GM18868 (cell line): ENCODE measurements around the gene THOP1.

Source experiments
- ATAC-seq: cut with Tn5 transposase; IDR thresholded peaks from one replicate; pipeline ENCODE4 v1.9.1; 2021; ENCODE audit warnings: mild to moderate bottlenecking, moderate library complexity; ENCODE audit not compliant: unreplicated experiment

THOP1 gene

DNA sequence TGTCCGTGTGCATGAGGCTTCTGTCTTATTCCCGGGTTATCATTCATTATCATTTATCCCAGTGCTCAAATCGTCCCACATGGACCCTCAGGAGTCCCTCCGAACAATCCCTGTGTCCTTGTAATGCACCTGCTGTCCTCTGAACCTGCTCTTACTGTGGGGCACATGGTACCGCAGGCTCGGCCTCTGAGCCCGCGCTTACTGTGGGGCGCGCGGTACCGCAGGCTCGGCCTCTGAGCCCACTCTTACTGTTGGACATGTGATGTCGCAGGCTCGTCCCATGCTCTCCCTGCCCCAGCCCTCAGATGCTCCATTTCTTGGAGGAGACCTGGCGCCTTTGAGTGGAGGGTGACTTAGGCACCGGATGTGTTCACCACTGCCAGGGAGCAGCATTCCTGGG, 17.5 kb downstream of the THOP1 start:
- no peak for ATAC-seq

DNA sequence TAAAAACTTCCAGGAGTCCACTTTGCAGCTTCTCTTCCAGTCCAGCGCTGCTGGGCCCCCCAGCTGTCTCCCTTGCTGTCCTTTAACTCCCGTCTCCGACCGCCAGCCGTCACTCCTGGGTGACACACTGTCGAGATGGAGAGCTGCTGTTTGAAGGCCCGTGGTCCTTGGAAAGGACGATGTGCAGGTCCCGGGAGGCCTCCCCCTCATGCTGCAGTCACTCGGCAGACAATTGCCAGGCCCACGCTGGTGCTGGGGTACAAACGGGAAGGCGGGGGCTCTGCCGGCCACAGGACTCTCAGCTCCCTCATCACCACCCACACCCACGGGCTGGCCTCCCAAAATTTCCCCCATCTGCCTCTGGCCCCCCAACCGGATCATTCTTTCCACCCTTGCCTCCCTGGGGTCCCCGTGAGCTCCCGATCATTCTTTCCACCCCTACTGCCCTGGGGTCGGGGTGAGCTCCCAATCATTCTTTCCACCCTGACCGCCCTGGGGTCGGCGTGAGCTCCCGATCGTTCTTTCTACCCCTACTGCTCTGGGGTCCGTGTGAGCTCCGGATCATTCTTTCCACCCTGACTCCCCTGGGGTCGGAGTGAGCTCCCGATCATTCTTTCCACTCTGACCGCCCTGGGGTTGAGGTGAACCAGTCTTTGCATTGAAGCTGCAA, 18.3 kb downstream of the THOP1 start:
- ATAC-seq = no peak

DNA sequence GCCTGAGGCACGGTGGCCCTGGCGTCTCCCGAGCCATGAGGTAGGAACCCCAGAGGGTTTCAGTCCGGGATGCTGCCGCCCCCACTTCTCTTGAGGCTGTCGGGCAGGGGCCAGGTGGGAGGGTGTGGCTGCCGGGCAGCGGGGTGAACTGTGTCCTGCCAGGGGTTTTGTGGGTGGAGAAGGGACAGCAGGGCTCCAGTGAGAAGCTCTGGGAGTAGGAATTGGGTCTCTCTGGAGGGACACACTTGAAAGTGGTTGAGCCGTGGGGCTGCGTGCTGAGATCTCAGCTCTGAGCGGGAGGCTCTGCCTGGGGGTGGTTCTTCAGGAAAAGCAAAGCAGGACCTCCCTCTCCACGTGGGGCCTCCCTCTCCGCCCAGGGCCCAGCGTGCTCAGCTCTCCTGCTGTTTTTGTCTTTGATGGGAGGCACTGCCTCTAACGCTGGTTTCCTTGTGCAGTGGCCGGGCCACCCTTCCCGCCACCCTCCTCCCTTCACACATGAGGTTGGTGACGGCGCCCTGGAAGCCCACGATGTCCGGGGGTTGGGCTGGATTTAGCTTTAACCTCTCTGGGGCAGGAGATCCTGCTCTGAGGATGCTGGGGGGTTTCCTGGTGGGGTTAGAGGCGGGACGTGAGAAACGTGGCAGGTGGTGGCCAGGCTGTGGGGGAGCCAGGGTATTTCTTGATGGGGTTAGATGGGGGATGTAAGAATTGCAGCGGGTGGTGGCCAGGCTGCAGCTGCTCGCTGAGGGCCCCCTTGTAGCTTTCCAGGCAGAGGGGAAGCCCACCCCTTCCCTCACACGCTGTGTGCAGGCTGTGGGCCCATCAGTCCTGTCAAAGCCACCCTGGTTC, 19.1 kb downstream of the THOP1 start:
- no peak for ATAC-seq

DNA sequence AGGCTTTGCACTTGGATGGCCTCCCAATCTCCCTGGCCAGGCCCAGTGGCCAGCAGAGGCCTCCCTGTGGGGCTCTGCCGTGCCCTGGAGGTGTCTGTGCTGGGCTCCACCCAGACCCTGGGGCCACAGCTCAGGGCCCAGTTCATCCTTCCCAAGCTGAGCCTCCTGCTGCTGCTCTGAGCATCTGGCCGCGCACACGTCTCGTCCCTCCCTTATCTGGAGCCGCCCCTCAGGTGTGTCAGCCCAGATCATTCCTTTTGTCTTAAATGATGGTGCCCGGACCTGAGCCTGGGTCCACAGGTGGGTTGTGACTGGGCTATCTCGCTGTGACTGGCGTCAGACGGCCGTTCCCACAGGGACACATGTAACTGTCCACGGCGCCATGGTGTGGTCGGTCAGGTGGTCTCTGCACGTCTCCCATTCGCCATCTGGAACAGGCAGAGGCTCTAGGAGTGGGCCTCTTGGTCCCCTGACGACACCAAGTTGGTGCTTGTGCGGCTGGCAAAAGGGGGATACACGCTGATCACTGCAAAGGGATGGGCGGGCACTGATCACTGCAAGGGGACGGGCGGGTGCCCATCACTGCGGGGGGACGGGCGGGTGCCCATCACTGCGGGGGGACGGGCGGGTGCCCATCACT, 20.1 kb downstream of the THOP1 start:
- no peak for ATAC-seq

DNA sequence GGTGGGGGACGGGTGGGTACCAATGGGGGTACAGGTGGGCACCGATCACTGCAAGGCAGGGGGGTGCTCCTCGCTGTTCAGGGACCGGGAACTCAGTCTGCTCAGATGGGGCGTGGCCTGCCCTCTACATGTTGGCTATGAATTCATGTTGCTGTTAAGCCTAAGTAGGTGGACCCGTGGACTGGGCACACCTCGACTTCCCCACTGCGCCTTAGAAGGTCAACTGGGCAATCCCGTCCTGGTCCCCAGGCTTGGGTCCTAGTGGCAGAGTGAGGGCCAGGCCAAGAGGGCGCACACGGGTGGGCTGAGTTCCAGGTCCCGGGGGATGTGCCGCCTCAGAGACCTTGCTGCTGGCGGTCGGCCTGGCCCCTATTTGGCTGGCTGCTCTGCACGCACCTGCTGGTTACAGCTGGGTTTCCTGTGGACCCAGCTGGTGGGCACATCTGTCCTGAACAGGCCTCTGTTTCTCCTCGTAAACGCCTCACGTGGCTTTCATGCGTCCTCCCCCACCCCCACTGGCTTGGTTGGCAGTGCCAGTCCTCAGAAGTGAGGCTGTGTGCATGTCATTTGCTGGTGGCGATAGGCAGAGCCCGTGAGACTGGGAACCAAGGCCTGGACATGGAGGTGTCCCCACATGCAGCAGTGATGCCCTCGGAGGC, 20.8 kb downstream of the THOP1 start:
- no peak for ATAC-seq

DNA sequence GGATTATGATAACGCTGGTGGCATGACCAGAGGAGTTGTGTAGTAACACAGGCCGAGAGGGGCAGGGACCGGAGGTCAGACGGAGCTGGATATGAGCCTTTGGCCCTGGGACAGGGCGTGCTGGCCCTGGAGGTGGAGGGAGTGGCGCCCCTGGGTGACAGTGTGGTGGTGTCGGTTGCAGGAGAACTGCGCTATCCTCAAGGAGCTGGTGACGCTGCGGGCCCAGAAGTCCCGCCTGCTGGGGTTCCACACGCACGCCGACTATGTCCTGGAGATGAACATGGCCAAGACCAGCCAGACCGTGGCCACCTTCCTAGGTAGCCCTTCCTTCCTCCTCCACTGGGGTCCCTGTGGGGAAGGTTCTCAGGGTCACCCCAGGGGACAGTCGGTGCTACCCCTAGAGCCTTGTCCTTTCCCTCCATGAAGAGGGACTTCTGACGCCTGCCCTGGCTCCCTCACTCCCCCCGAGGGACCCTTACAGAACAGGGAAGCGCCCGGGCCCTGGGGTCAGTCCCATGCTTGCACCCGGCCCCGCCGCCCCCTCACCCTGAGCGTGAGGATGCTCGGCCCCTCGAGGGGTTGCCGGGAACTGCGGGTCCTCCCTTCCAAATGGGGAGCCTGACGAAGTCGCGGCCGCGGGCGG, 21.6 kb downstream of the THOP1 start:
- ATAC-seq = no peak

DNA sequence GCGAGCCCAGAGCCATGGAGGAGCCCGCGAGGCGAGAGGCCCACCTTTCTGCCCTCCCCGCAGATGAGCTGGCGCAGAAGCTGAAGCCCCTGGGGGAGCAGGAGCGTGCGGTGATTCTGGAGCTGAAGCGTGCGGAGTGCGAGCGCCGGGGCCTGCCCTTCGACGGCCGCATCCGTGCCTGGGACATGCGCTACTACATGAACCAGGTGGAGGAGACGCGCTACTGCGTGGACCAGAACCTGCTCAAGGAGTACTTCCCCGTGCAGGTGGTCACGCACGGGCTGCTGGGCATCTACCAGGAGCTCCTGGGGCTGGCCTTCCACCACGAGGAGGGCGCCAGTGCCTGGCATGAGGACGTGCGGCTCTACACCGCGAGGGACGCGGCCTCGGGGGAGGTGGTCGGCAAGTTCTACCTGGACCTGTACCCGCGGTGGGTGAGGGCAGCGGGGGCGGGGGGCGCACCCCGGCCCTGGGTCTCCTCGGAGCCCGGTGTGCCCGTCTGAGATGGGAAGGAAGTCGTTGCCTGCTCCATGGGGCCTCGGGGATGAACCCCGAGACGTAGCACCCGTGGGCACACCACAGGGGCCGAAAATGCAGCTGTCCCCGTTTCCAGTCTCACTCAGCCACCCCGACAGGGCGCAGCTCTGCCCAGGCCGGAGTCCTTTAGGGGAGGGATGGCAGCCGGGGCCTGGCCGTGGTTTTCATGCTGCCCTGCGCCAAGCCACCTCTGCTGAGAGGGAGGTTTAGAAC, 22.3 kb downstream of the THOP1 start:
- ATAC-seq = no peak

DNA sequence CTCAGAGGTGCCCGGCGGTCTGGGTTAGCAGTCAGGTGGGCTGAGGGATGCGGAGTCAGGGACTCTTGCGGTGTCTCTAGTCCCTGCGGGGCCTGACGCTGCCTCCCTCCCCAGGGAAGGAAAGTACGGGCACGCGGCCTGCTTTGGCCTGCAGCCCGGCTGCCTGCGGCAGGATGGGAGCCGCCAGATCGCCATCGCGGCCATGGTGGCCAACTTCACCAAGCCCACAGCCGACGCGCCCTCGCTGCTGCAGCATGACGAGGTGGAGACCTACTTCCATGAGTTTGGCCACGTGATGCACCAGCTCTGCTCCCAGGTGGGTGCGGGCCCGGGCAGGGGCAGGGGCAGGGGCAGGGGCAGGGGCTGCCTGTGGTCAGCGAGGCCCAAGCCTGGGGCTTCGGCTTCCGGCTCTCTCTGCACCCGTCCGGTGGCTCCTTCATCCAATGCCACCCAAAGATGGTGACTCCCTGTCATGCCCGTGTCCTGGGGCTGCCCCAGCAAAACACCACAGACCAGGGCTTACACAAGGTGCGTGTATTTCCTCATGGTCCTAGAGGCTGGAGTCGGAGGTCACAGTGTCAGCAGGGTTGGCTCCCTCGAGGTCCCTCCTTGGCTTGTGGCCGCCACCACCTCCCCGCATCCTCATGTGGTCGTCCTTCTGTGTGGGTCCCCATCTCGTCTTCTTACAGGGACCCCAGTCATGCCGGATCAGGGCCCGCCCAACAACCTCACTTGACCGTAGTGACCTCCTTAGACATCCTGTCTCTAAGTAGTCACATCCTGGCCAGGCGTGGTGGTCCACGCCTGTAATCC, 23.0 kb downstream of the THOP1 start:
- no peak for ATAC-seq

DNA sequence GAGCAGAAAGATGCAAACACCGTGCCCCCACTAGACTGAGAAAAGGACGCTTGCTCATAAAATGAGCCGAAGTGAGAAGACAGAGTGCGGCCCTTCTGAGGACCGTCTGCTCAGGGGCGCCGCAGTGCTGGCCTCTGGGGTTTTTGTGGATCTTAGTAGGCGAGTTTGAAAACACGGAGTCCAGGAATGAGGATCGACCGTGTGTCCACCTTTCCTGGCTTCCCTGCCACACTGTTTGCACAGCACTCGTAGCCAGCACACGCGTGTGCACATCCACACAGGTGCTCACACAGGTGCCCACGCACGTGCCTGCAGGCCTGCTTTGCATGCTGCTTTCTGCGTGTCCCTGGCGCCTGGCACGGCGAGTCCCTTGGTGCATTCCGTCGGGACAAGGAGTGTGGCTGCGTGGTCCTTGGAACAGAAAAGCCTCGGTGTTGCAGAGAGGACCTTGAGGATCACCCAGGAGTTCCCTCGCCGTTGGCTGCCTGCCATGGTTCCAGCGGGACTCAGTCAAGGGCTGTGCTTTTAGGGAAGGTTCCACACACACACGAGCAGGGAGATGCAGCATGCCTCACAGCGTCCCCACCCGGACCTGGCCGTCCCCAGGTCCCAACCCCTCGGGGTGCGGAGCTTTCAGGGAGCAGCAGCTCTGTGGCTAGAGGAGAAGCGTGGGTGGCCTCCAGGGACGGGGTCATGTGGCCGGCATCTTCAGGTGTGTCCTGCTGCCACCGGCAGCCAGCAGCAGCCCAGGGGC, 24.3 kb downstream of the THOP1 start:
- no peak for ATAC-seq

DNA sequence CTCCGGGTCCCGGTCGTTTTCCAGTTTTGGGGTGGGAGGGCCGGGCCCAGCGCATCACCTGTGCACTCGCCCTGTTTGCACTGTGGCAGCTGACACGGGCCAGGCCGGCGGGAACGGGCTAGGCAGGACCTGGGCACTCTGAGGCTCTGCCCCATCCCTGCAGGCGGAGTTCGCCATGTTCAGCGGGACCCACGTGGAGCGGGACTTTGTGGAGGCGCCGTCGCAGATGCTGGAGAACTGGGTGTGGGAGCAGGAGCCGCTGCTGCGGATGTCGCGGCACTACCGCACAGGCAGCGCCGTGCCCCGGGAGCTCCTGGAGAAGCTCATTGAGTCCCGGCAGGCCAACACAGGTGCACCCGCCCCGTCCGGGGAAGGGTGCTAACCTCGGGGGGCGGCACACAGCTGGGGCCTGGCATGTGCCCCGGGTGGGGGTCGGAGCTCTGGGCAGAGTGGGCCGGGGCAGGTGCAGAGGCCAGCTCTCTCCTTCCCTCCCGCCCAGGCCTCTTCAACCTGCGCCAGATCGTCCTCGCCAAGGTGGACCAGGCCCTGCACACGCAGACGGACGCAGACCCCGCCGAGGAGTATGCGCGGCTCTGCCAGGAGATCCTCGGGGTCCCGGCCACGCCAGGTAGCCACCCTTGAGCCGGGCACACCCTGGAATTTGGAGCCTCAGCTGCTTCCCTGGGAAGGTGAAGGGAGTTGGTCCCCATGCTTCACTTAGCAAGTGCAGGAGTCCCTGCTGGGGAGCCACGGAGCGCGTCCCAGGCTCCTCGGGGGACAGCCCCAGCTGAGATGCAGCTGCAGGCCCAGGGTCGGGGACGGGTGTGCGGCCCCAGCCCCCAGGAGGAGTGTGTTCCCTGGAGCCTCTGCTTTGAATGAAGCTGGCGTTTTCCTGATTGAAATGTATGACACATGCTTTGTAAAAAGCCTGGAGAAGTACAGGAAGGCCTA, 25.1 kb downstream of the THOP1 start:
- ATAC-seq = no peak

DNA sequence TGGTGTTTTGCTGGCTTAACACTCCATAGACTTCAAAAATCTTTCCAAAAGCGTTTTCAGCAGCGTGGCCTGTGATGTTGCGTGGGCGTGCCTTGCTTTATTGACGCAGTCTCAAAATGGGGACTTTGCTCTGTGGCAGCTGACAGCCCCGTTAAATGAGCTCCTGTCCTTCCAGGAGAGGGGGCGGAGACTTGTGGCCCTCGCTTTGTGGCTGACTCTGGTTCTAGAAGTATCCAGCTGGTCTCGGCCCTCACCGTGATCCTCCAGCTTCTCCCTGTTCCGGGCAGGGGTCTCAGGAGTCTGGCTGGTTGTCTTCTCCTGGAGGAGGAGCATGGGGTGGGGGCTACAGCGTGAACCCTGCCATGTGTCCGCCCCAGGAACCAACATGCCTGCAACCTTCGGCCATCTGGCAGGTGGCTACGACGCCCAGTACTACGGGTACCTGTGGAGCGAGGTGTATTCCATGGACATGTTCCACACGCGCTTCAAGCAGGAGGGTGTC, 26.0 kb downstream of the THOP1 start:
- ATAC-seq = no peak

DNA sequence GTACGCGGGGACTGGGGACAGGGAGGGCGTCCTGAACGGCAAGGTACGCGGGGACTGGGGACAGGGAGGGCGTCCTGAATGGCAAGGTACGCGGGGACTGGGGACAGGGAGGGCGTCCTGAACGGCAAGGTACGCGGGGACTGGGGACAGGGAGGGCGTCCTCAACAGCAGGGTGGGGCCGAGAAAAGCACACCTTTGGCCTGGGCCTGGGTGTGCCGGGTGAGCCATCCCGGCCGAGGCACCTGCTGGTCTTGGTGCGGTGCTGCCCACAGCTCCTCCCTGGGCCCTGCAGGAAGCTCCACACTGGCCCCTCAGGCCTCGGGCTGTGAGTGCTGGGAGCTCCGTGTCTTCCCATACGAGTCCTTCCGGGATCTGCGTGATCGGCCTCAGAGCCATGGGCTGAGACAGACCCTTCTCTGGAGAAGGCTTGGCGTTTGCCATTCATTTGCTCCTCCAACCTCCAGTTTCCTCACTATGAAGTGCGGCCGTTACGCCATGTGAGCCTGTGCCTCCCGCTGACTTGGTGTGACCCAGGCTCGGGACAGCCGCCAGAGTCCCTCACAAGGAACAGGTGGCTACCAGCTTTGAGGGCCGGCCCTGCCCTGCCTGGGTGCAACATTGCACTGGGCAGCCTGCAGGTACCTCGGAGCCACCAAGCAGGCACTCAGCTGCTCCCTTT, 26.6 kb downstream of the THOP1 start:
- no peak for ATAC-seq

DNA sequence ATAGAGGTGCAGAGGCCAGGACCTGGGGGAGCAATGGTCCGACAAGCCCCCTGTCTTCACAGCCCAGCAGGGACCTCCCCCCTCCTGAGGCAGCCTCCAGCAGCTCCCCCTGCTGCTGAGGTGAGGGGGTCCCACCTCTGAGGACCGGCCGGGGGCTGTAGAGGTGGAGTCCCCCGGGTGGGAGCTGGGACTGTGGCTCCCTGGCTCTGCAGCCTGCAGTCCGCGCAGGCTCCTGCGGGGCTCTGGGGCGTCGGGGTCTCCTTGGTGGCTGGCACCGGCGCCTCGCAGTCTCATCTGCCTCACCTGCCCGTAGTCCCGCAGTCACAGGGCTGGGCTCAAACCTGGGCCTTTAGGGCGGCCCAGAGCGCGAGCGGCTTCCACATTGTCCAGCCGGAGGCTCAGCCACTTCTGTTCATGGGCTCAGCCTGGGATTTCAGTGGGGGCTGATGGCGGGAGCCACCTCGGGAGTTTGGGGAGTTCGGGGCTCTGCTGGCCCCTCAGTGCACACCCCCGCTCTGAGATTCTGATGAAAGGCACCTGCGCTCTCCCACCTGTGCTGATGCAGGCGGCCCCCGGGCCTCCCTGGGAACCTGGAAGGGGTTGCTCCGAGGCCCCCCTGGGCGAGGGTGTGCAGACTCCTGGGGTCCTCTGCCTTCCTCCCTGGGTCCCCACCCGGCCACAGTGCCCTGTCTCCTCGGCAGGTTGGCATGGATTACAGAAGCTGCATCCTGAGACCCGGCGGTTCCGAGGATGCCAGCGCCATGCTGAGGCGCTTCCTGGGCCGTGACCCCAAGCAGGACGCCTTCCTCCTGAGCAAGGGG, 27.3 kb downstream of the THOP1 start:
- no peak for ATAC-seq

DNA sequence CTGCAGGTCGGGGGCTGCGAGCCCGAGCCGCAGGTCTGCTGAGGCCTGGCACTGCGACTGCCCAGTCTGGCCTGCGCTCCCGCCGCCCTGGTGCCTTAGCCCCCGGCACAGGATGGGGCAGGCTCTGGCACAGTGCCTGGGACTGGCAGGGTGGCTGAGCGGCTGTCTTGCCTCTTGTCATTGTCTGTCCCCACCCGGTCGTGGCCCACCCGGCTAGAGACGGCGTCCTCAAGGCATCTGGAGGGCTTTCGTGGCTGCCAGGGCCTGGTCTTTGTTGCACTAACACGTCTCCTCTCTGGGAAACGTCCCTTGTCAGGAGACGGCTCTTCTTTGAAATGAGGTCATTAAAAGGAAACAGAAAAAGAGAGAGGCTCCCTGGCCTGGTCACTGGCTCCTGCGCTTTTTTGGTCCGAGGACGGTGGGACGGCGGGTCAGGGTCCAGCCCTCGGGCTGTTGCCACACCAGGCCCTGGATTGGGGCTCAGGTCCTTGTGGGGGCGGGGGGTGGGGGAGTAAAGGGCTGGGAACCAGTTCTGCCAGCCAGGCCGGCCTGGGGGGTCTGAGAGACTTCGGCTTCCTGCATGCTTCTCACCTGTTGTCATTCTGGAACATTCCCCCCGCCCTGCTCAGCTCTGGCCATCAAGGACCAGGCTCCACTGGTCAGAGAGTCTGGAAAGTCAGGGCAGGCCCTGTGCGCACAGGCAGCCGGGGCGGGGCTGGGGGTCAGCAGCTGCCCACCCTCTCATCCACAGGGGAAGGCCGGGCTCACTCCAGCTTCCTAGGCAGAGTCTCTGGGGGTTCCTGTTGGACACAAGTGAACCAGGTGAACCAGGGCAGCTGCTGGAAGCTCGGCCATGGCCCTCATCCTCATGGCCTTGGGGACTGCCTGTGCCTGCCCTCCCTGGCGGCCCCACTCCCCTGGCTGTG, 28.2 kb downstream of the THOP1 start:
- no peak for ATAC-seq

DNA sequence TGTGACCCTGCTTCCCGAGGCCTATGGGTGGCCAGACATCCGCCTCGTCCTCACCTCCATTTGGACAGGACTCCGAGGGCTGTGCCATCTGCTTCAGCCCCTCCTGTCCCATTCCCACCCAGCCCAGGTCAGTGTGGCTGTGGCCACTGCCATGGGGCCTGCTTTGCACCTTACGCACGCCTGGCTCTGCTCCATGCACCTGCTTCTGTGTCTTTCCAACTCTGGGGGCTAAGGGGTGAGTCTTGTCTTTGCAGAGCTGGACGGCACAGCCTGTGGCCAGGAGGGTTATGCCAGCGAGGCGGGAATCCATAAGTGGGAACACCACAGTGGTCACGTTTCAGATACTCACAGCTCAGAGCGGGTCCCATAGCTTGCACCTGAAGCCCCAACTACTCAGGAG, 29.1 kb downstream of the THOP1 start:
- ATAC-seq = no peak
